HG03354 (cell line): ENCODE results near the gene YY1.

ENCODE experiments used
- ATAC-seq: cut with Tn5 transposase; IDR thresholded peaks from one replicate; pipeline ENCODE4 v1.9.1; 2021; ENCODE audit warnings: mild to moderate bottlenecking; ENCODE audit not compliant: unreplicated experiment, poor library complexity, severe bottlenecking

Gene YY1

DNA sequence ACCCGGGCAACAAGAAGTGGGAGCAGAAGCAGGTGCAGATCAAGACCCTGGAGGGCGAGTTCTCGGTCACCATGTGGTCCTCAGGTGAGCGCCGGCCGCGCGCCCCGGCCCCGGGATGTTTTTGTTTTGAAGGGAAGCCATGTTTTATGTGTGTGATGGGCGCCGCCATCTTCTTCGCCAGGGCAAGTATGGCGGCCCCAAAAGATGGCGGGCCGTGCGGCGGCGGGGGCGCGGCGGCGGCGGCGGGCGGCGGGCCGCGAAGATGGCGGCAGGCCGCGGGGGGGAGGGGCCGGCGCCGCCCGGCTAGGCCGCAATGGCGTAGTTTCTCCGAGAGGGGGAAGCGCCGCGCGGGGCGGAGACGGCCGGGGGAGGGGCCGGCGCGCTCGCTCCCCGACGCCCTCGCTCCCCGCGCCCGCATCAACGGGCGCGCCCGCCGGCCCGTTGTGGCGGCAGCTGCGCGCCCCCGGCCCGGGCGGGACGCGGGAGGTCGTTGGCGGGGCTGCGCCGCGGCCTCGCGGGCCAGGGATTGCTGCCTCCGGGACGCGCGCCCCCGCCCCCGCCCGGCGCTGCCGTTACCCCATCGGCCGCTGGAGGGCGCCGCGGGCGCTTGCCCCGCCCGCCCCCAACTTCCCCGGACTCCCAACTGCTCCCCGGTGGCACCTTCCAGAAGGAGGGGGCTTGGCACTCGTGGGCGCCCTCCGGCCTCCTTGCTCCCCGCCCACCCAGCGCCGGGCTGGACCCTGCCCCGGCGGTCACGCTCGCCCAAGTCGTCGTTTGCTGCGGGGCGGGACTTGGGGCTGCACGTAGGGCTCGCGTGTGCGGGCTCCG, 1.1 kb downstream of the YY1 start:
- peak; percentile 45 for ATAC-seq

- no peak for ATAC-seq
These were observed 1.7 kb downstream of the YY1 start for GRCh38 chr14:100240668-100241032.

- no peak for ATAC-seq
These were observed 2.3 kb downstream of the YY1 start for GRCh38 chr14:100241279-100241678.

DNA sequence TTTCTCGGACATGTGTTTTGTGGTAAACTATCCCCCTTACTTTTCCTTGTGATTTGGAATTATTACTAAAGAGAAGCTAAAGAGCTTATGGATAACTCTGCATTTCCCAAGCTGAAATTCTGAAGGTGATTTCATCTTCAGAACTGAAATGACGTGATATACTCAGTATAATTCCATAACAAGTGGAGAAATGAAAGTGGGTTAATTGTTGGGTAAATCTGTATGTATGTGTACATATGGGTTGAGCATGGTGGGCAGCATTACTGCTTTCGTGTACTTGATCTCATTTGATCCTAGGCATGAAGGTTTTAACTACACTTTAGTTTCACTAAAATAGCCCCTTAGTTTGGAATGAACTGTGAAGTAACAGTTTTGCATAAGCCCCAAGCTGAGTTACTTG, 4.1 kb downstream of the YY1 start:
- ATAC-seq = no peak

- ATAC-seq = no peak
These were observed 8.0 kb downstream of the YY1 start for GRCh38 chr14:100246809-100247428.

GRCh38 chr14:100250732-100251465, 12.0 kb downstream of the YY1 start:
- ATAC-seq = no peak

- ATAC-seq = no peak
These were observed 13.7 kb downstream of the YY1 start for GRCh38 chr14:100252684-100253083.

GRCh38 chr14:100256339-100256895, 17.5 kb downstream of the YY1 start:
- ATAC-seq = peak; percentile 76

- ATAC-seq = no peak
These were observed 22.7 kb downstream of the YY1 start for GRCh38 chr14:100261621-100262020.

GRCh38 chr14:100262545-100262944, 23.6 kb downstream of the YY1 start:
- no peak for ATAC-seq

GRCh38 chr14:100263141-100263540, 24.2 kb downstream of the YY1 start:
- ATAC-seq = no peak

DNA sequence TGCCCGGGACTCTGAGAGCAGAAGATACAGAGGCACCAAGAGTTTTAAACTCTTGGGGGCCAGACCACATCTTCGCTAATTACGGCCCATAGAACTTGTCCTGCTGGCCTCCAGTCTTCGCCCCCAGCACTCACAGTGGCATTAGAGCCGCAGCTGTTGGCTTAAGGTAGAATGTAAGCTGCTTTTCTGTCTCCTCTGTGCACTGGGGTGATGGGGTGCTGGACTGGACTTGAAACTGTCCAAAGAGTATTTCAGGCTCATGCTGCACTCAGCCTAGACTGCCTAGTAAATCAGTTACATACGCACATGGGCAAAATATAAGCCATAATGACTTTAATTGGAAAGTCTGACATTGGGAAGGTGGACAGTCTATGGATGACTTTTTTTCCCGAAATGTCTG, 29.0 kb downstream of the YY1 start:
- no peak for ATAC-seq

DNA sequence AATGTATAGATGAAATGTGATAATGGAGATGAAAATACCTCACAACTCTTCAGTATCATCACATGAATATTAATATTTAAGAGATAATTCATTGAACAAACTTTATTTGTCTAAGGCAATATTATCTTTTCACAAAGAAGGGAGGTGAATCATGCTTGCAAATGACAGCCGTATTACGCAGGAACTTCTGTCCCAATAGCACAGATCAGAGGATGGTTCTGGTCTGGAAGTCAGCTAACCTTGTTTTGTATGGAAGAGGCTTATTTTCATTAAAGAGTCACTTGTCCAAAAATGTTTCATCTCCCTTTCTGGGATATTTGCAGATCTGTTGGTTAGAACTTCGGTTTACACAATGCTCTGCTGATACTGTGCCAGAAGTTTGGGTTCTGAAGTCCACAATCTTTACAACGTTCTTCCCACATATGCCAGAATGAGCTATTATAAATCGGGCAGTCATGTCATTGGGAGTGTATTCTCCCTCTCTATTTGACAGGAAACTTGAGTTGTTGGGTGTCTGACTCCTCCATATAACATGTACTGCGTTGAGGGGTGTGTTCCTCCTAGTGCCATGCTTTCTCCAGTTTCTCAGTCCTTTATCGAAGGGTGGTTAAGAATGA, 29.8 kb downstream of the YY1 start:
- no peak for ATAC-seq

GRCh38 chr14:100271247-100271939, 32.4 kb downstream of the YY1 start:
- ATAC-seq = no peak

GRCh38 chr14:100274250-100274649, 35.3 kb downstream of the YY1 start:
- no peak for ATAC-seq

- ATAC-seq = no peak
These were observed 36.3 kb downstream of the YY1 start for GRCh38 chr14:100275214-100275613.

DNA sequence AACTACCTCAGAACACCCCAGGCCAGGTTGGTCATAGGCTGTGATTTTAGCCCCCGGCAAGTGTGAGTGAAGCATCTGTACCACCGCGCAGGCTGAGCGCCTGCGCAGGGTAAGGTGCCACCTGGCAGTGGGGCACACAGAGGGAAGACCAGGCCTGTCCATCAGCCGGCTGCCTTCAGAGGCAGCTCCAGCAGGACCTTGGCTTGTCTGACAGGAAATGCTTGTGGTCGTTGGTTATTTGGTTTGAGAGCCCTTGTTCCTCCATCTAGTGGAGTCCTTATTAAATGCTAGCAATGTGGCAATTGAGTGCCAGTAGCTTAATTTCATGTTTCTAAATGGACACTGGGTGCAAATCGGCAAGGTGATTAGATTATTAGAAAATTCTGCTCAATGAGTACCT, 39.8 kb downstream of the YY1 start:
- no peak for ATAC-seq

DNA sequence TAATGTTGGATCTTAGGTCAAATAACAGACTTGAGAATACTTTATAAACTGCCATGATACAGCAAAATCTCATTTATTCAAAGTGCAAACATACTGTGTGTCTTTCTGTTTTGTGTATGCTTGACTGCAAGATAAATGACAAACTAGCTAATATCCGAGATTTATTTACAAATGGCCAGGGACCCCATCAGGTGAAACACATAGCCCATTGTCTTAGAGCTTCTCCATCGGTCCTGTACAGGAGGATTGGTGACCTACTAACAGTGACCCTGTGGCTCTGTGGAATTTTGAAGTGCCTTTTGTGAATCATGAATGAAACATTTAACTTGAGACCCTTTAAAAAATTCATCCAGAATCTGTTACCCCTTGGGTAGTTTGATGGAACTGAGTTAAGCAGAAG, 40.2 kb downstream of the YY1 start:
- ATAC-seq = no peak

GRCh38 chr14:100279563-100279962, 40.6 kb downstream of the YY1 start:
- no peak for ATAC-seq
